Stimulated activated CD4-positive, alpha-beta T cell treated with anti-CD3 and anti-CD28 coated beads, TNF-alpha, amount 100 ng/mL, for 48 hours (primary cell): ENCODE data around the gene EFCAB6.

Experiments used
- DNase-seq, 3 donors: peaks; one replicate each; pipeline ENCODE4 v3.0.0-alpha.2; 2020; ENCODE audit warnings: low read depth in 3 of 3

The EFCAB6 gene

DNA sequence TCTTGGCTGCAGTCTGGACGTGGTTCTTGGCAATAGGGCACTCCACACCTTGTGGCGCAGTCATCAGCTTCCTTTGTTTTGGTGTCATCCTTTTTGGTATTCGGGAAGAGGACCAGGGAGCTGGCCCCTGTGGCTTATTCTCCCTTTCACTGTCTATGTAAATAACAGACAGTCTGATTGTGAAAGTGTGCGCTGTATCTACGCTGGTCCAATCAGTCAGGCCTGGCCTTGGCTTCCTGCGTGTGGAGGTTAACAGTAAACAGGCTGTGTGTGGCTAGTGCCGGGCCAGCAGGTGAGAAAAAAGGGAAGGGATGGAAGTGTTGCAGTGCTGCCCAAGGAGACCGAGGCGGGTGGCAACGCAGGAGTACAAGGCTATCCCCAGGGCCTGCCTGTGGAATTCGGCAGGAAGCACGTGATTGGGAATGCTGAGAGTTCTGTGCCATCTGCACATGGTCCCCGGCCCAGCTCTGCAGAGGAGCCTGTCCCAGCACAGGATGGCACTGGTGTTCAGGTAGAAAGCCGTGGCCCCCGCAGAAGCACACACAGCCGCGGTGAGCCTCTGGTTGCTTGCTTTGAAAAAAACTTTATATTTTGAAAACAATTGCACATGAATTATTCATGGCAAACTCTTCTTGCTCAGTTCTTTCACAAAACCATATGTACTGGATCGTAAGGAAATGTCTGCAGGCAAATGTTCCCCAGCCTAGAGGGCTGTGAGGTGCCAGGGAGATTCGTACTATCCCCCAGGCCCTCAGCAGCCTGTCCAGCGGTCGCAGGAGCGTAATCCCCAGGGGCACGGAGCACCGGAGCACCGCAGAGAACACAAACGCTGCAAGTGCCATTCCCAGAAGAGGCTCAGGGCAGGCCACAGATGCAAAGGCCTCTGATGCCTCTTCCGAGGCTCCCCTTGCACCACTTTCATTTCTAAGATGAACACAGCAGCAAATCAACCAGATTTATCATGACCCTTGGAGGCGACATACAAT, 174.5 kb downstream of the EFCAB6 start:
- no peak for DNase-seq

DNA sequence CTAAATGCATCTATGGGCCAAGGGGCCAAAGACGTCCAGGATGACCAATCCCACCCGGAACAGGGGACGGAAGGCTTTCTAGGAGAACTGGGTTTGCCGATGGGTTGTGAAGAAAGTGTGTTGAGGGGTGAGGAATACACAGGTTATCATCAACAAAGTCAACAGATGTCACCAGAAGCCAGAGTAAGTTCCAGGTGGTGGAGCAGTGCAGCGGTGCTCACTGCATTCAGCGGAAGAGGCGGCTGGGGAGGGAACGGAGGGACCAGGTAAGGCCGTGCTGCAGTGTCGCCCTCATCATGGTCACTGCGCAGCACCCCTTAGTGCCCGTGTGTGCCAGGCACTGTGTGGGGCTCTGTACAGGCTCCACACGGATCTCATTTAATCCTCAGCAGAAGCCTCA, 176.0 kb downstream of the EFCAB6 start:
- no peak for DNase-seq

DNA sequence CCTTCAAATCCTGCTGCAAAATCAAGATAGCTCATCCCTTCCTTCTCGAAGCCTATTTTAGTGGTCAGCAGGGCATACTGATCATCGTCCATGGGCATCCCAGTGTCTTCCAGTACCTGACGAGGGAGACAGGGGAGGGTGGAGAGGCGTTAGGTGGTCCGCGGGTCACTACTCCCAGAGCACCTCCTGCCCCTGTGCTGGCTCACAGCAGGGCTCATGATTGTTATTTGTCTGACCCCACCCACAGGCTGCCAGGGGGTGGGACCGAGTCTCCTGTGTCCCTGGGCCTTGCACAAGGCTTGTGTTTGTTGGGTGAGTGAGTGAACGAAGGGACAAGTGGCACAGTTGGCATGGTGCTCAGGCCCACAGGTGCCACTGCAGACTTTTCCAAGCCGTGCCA, 177.0 kb downstream of the EFCAB6 start:
- no peak for DNase-seq

DNA sequence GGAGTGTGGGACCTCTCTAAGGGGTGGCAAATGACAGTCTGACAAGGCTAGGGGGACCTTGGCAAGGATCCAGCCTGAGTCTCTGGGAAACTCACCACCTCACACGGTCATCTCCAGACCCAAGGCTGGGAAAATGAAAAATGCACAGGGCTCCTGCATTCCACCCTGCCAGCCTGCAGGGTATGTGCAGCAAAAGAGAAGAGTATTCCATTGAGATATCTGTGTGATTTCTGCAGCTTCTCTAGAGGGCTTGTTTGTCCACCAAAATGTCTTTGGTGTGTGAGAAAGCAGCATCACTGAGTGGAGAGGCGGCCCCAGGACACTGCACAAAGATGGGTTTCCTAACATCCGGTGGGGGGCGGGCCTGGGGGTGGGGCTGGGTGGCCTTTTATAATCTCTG, 177.8 kb downstream of the EFCAB6 start:
- no peak for DNase-seq

DNA sequence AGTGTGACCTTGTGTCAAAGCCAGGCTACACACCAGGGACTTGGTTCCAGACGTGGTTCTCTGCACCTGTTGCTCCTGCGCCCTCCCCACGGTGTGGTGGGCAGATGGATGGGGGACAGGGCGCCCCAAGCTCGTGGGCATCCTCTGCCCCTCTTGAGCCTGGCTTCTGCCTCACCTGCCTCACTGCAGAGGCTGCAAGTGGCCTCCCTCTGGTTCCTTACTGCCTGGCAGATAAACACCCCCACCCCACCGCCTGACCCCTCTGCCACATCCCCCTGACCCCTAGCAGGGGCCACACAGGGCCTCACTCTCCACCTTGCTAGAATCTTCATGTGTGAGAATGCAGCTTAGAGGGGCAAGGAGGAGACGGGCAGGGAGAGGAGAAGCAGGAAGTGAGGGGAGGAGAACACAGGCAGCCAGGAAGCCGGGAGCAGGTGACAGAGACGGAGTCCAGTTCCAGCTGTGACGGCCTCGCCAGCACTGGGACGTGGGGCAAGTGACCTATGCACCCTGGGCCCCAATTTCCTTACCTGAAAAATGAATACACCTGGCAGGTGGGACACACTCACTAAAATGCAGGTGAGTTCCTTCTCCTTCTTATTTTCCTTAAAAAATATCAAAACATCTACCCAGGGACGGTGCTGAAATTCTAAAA, 178.3 kb downstream of the EFCAB6 start:
- no peak for DNase-seq

DNA sequence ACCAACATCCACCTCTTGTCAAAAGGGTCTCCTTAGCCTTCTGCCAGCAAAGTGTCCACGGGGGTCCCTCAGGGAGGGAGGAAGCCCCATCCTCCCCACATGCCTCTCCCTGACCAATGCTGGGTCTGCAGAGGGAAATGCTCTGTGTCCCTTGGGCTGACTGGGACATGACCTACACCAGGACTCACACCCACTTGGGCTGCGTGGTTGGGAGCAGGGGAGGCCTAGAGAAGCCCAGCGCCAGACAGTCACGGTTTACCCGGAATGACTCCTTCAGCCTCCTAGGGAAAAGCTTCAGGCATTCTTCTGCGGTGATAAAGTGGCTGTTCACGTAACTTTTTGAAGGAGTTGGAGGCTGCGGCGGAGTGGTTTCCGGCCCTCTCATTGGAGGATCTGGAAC, 180.3 kb downstream of the EFCAB6 start:
- DNase-seq: no peak

DNA sequence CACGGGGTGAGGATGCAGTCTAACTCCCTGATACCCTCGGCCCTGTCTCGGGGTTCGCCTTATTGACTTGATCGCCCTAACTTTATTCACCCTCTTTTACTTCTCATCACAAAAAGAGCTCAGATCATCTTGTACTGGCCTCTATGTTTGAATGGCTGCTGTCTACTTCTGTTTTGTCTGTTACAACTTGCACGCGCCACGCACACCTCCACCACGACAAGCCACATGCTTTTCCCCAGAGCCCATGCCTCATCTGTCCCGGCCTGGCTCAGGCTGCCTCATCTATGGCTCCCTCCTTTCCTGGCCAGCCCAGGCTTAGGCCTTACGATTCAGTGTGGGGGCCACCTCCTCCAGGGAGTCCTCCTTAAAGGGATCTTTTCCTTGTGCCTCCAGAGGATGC, 180.9 kb downstream of the EFCAB6 start:
- DNase-seq: no peak

DNA sequence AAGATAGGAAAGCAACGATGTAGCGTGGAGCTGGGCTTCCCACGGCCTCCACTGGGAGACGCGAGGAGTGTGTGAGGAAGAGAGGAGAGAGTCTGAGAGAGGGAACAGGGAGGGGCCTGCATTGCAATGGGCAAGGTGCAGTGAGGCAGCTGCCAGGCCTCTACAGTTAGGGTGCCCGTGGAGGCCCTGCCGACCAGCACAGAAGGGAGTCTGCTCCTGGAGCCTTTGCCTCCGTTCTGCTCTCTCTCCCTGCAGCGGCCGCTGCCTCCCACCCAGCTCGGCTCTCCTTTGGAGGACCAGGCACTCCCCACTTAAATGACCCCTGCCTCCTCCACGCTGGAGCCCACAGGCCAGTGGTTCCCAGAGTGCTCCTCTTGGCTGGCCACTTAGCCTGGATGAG, 181.7 kb downstream of the EFCAB6 start:
- no peak for DNase-seq

DNA sequence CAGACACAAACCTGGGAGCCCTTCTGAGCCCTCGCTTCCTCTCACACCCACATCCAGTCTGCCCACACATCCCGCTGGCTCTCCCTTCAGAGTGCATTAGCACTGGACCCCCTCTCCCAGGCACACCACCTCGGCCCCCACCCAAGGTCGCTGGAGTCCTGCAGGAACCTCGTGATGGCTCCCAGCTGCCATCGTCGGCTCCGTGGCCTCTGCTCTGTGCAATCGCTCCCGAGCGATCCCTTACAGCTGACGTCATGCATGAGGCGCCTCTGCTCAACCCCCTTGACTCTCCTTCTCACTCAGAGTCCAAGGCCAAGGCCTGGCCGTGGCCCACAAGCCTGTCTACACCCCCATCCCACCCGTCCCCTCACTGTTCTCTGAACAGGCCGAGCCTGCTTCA, 183.9 kb downstream of the EFCAB6 start:
- DNase-seq: no peak

DNA sequence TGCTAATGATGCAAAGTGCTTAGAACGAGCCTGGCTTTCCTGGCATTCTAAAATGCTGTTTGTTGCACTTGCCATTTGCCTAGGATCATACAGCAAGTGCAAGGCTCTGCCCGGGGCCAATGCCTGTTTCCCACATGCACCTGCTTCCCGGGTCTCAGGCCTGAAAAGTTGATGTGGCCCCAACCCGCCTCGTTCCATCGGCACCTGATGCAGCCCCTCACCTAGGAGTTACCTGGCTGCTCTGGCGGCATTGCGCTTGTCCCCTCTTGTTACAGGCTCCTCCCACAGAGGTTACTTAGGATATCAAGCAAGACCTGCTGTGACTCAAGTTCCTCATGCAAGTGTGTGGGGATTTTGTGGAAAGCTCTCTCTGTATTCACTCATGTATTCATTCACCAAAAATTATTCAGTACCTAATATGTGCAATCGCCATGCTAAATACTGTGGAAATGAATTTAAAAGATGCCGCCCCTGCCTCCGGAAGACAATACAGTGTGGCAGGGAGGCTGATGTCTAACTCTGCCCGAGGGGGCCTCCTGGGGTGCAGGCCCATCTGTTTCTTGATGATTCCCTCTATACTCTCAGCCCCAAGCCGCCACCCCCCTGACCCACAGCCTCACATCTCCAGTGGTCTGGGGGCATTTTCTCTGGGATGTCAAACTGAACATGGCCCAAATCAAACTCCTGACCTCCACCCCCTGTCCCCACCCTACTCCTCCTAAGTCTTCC, 184.5 kb downstream of the EFCAB6 start:
- no peak for DNase-seq

DNA sequence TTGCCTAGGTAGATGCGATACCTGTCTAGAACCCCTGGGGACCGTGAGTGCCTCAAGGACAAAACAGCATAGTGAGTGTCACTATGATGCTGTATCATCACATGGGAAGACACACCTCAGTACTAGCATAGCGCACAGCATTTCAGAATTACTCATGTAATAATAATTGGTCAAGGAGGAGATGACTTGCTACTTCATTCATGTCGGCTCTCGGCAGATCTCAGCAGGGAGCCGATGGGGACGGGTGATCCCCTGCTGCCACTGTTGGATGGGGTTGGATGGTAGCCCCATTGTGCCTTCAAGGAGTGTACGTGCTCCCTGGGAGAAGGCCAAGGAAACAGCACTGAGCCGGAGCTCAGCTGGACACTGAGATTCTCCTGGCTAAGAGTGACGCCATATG, 186.9 kb downstream of the EFCAB6 start:
- DNase-seq: no peak

DNA sequence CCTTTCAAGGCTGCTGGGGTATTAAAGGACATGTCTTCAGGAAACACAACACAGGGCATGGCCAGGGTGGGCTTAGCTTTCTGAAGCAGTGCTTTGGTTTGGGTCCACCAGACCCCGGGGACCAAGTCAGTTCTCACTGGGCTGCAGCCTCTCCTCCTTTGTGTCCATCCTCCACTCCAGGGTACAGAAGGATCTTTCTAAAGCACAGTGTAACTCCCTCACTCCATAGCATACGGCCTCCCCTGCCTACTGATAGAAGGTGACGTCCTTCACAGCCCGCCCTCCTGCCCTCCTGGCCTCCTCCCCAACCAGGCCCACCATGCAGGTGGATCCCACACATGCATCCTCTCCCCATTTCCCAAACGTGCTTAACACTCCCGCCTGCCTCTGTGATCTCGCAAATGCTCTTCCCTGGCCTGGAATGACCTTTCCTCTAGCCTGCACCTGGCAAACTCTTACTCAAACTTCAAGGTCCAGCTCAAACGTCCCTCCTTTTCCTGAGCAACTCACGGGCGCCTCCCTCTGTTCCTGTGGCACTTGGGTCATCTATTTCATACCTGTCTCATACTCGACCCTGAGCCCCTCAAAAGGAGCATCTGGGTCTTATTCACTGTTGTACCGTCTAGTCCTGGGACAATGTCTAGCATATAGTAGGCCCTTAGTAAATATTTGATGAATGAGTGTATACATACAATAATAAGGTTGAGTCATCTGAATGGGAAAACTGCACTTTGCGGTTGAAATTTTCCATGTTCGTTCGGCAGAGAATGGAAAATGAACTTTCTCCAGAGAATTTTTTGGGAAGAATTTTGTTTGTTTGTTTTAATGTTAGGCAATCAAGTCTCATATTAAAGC, 187.7 kb downstream of the EFCAB6 start:
- DNase-seq: no peak

DNA sequence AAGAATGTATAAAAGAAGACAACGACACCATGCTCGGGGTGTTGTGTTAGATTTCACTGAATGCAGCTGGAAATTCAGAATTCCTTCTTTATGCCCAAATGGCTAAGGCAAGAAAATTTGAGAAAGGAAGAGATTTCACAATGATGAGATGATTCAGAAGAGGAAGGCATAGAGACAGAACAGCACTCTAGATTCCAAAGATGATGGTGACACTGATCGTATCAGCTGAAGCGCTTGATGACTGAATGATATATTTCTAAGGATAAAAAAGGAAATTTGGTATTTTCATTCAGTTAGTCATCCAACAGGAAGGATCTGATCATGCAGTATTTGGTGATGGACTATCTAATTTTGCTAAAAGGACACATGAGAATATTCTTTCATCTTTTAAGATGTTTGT, 189.2 kb downstream of the EFCAB6 start:
- no peak for DNase-seq

DNA sequence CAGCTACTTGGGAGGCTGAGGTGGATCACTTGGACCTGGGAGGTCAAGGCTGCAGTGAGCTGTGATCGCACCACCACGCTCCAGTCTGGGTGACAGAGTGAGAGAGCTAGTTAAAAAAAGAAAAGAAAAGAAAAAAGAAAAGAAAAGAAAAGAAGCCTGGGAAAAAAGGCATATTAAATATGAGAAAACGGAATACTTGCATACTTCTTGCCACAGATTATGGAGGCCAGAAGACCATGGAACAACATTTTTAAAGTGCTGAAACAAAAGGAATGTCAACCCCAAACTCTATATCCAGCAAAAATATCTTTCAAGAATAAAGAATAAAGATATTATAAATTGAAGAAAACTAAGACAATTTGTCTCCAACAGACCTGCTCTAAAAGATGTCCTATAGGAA, 191.9 kb downstream of the EFCAB6 start:
- DNase-seq: no peak

DNA sequence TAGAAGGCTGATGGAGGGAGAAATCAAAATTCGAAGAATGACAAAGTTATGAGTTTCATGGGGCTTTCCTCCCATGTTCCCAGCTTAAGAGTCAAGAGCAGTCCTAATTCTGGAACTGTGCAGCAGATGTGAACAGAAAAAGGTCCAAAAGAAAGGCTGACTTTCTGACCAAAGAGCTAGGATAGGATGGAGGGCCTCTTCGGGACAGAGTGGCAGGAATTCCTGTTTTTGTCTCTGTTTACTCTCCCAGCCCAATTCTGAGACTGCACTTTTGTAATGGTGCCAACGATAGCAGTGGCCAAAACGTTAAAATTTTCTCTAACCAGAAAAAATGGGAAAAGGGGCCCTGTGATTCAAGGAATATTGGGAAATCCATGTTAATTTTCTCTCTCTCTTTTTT, 193.6 kb downstream of the EFCAB6 start:
- no peak for DNase-seq

DNA sequence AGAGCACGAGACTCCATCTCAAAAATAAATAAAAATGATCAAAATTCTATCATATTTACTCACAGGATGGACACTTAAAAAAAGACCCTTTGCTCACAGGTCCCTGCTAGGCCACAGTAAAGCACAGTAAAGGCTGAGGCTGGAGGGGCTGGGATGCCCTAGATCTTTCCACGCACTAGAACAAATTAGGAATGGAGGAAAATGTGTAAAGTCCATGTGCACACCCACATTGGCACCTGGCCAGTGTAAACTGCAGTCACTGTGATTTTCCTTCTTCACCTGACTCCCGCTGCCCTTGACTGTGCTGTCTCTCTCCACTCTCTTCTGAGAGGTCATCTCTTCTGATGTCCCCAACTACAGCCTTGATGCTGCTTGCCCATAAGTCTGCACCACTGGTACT, 195.5 kb downstream of the EFCAB6 start:
- DNase-seq: no peak

DNA sequence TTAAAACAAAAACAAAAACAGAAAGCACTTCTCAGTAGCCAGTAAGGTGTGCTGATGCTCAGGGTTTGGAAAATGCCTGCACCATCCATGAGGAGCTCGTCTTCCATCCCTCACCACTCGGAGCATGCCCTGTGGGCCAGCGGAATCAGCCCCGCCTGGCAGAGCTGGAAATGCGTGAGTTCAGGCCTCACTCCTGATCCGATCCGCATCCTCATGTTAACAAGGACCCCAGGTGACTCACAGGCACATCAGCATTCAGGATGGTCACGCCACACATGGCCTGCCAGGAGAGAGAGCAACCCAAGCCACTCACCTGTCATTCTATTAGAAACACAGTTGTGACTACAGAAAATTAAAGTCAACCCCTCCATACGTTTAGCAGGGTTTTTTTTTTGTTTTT, 211.8 kb downstream of the EFCAB6 start:
- DNase-seq: no peak

DNA sequence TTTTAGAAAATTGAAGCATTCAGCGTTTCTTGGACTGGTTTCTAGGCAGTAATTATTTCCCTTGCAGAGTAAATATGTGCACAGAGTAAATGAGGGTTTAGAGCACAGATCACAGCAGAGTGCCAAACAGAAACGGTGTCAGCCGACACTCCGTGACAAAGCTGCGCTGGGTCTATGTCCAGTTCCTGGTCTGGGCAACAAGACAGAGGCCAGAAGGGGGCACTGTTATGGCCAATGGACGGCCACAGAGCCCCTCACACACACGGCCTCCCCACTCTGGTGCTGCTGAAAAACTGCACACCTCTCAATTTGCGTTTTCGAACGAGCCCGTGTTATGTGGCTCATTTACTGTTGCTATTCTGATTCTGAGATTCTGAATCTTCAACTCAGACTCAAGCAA, 219.6 kb downstream of the EFCAB6 start:
- no peak for DNase-seq

DNA sequence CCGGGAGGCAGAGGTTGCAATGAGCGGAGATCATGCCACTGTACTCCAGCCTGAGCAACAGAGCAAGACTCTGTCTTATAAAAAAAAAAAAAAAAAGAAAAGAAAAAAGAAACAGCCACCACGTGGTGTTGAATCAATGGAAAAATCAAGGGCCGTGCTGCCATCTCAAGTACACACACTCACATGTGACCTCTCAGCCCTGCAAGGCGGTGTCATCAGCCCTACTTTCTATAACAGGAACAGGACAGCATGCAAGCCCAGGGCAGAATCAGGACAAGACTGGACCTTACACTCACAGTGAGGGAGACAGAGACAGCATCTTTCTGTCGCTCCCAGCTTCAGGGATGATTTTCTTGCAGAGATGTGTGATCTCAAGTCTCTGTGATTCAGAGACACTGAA, 220.7 kb downstream of the EFCAB6 start:
- DNase-seq: no peak

DNA sequence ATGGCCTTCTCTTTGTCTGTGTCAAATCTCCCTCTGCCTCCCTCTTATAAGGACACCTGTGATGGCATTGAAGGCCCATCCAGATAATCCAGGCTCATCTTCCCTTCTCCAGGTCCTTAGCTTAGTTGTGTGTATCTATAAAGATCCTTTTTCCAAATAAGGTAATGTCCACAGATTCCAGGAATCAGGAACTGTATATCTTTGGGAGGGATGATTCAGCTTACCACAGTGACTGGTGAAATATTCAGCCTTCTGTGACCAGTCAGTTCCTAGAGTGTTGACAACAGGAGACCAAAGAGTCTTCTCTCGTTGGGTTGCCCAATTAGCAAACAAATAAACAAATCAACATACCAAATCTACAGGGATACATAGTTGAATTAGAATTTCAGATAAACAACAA, 224.5 kb downstream of the EFCAB6 start:
- DNase-seq: no peak

DNA sequence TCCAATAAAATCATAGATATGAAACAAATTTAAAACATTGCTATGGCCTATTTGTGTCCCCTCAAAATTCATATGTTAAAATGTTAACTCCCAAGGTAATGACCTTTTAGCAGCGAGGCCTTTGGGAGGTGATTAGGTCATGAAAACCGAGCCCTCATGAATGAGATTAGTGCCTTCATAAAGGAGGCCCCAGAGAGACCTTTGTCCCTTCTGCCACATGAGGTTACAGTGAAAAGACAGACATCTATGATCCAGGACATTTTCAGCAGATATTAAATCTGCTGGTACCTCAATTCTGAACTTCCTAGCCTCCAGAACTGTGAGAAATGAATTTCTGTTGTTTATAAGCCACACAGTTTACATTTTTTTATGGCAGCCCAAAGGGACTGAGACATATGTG, 228.6 kb downstream of the EFCAB6 start:
- no peak for DNase-seq

DNA sequence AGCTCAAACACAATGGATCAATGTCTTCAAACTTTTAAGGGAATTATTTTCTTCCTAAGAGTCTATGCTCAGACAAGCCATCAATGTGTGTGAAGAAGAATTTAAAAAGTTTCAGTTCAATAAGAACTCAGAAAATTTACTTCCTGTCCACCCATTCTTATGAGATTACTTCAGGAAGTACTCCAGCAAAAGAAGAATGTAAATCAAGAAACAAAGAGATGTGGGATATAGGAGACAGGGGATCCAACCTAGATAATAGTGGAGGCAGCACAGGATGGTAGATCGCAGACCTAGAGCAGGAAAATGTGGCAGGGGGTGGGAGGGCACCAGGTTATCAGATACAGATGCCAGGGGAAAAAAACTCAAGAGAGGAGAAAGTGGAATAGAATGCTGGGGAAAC, 229.7 kb downstream of the EFCAB6 start:
- no peak for DNase-seq
